Occipital lobe (tissue), 2 donors: Measurements from ENCODE around the gene PRRT1B. TPM values are rescaled to one million over a fixed set of nuclear protein-coding genes. Genes with fewer than 3 reads are reported as not detected.

Source experiments
- DNase-seq: peaks from one replicate; lab custom pipeline; 2025; lab: John Stamatoyannopoulos, UW
- total RNA-seq: library from RNA; depleted of rRNA; stranded (reverse); fragments of >200 nt; gene quantifications from one replicate; pipeline ENCODE4 v1.2.3, GENCODE V29; 2014

PRRT1B gene
- total RNA-seq, 1 donor from 2014 or later = not detected

GRCh38 chr9:131522257-131523085 lies 22.9 kb upstream of the PRRT1B start:
- no peak for DNase-seq

- no peak for DNase-seq
Observed at GRCh38 chr9:131523086-131523388, 22.3 kb upstream of the PRRT1B start.

- no peak for DNase-seq
Observed at GRCh38 chr9:131523451-131524435, 21.6 kb upstream of the PRRT1B start.

GRCh38 chr9:131524665-131525315 lies 20.5 kb upstream of the PRRT1B start:
- no peak for DNase-seq

DNA sequence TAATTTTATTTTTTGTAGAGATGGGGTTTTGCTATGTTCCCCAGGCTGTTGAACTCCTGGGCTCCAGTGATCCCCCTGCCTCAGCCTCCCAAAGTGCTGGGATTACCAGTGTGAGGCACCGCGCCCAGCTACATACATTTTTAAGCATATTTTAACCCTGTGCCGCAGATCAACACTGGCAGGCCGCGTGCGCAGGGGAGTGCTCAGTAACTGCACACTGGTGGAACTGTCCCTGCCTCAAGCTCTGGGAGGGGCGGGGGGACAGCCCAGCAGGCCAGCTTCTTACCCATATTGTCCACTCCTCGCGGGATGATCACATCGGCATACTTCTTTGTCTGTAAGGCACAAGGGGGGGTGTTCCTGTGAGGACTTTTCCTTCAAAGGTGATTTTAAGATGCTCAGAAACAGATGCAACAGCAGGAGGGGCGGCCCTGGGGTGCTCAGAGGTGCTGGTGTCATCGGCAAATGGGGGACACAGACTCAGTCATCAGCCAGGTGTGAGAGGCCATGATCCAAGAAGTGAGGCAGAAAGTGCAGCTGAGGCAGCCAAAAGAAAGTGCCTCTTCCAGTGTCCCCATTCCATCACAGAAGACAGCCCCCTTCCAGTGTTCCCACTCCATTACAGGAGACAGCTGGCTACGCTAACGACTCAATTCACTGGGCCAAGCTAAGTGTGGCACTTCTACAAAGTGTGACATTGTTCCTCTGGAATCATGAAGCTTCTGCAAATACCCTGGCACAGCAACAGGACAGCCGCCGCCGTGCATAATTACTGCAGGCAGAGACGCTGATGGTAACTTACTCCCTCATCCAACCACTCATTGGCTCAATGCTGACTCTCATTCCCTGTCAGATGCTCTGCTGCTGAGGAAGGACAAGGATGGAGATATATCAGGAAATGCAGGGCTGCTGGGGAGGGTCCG lies 19.4 kb upstream of the PRRT1B start:
- peak; percentile 78 for DNase-seq

DNA sequence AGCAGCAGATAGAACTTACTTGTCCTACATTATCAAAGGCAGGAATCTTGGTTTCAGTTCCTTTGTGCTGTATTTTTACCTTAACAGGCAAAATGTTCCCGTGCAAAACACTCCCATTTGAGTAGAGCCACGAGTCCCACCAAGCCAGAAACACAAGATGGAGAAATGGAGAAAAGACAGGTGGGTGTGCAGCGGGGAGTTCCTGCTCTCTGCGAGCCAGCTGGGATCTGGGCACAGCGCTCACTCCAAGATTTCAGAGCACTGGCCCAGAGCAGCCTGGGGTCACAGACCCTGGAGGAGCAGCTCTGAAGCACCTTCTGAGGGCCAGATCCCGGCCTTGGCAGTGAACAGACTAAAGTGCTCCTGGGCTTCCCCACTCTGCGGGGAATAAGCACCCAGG lies 17.1 kb upstream of the PRRT1B start:
- no peak for DNase-seq

GRCh38 chr9:131528886-131529505 lies 16.3 kb upstream of the PRRT1B start:
- DNase-seq = no peak

- no peak for DNase-seq
Observed at GRCh38 chr9:131529597-131530545, 15.5 kb upstream of the PRRT1B start.

GRCh38 chr9:131530546-131530919 lies 14.8 kb upstream of the PRRT1B start:
- no peak for DNase-seq

DNA sequence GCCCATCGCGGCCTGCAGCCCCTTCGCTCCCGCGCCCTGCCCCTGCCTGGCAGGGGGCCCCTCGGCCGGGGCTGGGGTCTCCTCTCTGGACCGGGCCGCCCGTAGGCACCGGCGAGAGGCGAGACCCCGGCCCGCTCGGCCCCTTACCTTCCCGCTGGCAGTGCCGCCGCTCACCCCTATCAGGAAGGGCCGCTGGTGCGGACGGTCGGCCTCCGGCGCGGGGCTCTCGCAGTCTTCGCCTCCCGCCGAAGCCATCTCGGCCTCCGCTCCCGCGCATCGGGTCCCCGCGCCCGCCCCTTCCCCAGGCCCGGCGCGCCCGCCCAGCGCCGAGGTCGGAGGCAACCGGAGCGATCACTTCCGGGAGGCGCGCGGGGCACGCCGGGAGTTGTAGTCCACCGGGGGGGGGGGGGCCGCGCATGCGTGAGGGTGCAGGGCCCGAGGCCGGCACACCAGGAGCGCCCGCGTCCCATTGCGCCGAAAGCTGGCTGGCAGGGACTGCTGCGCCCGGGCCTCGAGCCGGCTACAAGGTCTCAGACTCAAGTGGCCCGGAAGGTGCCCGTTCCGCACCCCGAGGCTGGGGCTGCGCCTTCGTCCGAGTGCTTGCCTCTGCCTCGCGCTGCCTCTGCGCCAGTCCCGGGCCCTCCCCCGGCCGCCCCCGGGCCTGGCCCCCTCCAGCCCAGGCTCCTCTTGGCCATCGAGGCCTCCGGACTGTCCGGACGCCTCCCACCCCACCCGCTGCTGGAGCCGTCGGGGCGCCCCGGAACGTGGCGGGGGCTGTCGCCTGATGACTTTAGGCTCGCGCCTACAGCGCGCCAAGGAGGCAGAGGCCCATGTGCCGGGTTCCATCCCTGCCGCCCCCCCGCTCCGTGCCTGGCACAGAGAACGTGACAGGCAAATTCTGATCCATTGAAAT lies 14.1 kb upstream of the PRRT1B start, which contains the start of gene UCK1:
UCK1 (minus strand) TSS at position 344 of the 913 bp plus-strand sequence; CDS start at position 255, 89 bp downstream.
- peak; percentile 78 for DNase-seq

DNA sequence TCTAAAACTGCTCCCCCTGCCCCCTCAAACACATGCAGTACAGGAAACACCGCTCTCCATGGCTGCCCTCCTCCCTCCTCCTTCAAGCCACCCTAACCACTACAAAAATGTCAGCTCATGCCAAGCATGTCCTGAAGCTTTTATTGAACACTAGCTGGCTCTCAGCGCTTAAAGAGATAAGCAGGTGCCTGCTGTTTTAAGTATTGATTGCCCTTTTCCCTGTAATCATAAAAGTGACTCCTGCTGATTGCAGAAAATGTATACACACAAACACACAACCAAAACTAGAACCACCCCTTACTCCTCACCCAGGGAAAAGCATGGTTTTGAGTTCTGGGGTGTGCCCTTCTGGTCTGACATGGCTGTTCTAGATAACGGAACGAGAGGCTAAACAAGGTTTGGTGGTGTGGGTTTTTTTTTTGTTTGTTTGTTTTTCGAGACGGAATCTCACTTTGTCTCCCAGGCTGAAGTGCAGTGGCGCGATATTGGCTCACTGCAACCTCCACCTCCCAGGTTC lies 10.5 kb upstream of the PRRT1B start:
- DNase-seq = no peak

DNA sequence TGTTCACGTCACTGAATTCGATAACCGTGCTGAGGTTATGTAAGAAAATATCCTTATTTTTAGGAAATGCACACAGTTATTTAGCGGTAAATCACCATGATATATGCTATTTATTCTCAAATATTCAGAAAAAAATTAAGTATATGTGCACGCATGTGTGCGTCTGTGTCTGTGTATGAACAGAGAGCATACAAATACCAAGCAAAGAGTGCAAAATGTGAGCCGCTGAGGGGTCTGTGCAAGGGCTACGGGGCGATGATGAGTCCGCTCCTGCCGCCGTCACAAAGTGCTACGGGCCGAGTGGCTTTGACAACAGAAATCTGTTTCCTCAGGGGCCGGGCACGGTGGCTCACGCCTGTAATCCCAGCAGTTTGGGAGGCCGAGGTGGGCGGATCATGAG lies 7.4 kb upstream of the PRRT1B start:
- no peak for DNase-seq

GRCh38 chr9:131539223-131539923 lies 6.0 kb upstream of the PRRT1B start:
- no peak for DNase-seq

DNA sequence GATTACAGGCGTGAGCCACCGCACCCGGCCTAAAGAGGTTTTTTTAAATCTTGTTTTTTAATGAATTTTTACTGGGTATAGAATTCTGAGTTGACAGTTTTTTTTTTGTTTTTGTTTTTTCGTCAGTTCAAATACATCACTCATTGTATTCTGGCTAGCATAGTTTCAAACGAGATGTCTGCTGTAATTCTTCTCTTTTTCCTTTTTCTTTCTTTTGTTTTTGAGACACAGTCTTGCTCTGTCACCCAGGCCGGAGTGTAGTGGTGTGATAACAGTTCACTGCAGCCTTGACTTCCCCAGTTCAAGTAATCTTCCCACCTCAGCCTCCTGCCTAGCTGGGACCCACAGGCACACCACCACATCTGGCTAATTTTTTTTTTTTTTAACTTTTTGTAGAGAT lies 2.2 kb upstream of the PRRT1B start:
- DNase-seq = no peak

DNA sequence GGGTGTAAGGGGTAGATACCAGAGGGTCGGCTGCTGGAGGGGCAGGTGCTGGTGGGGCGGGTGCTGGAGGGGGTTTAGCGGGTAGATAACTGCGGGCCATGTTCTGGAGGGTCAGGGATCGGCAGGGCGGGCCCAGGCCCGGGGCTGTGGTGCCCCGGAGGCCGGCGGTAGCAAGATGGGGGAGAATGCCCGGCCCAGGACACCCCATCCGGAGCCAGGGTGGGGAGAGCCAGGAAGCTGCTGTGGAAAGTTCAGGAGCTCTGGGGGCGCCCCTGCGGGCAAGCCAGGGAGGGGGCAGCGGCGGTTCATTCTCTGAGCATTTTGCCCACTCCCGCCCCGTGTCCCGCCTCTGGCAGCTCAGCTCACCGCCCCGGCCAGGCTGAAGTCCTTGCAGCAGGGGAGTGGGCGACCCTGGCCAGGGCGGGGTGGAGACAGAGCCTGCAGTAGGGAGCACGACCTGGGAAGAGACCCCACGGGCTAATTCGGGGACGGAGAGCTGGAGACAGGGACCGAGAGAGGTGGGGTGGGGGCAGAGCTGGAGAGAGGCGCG lies 538 bp downstream of the PRRT1B start:
- no peak for DNase-seq

- no peak for DNase-seq
Observed at GRCh38 chr9:131546336-131547084, 1.2 kb downstream of the PRRT1B start.
